Gastrocnemius medialis (tissue), 4 donors: ENCODE results near the gene GMIP. TPM values are rescaled to one million over a fixed set of nuclear protein-coding genes. Genes with fewer than 3 reads are reported as not detected.

Source experiments
- ATAC-seq, 2 donors: fragments of 150-250 bp; one replicate each; pipeline ENCODE4 v1.9.1; 2016
- DNase-seq, 2 donors: peaks; one replicate each; pipeline ENCODE4 v3.0.0-alpha.2; 2019
- H3K27ac ChIP-seq, 4 donors: fragments of 200-600 bp; sonication (generic); 1 replicate in 1 of 4; 2 replicates in 3 of 4; pipeline ENCODE4 v1.5.1; 2016 to 2018; ENCODE audit warnings: mild to moderate bottlenecking in 2 of 4, moderate library complexity in 1 of 4
- H3K27me3 ChIP-seq, 3 donors: fragments of 200-600 bp; sonication (generic) in 2 of 3; 1 replicate in 1 of 3; 2 replicates in 2 of 3; pipeline versions ENCODE4 v1.5.1 to v1.6.0; 2016 to 2019; ENCODE audit warnings: mild to moderate bottlenecking in 1 of 3, moderate library complexity in 1 of 3
- H3K36me3 ChIP-seq, 2 donors: fragments of 200-600 bp; sonication (generic) in 1 of 2; one replicate each; pipeline ENCODE4 v1.5.1; 2017 to 2018
- H3K4me1 ChIP-seq, 2 donors: fragments of 200-600 bp; sonication (generic) in 1 of 2; one replicate each; pipeline ENCODE4 v1.5.1; 2016 to 2017; ENCODE audit warnings: mild to moderate bottlenecking in 2 of 2
- H3K4me3 ChIP-seq, 4 donors: fragments of 200-600 bp; sonication (generic) in 3 of 4; 1 replicate in 1 of 4; 2 replicates in 3 of 4; pipeline ENCODE4 v1.5.1; 2016 to 2019; ENCODE audit warnings: mild to moderate bottlenecking in 2 of 4
- H3K9me3 ChIP-seq, 3 donors: fragments of 200-600 bp; sonication (generic) in 2 of 3; 1 replicate in 1 of 3; 2 replicates in 2 of 3; pipeline ENCODE4 v1.5.1; 2016 to 2019
- POLR2A ChIP-seq, 2 donors: fragments of 450-650 bp; IDR thresholded peaks; one replicate each; pipeline ENCODE4 v1.6.1; 2017; ENCODE audit warnings: antibody characterized with exemption in 2 of 2, mild to moderate bottlenecking in 2 of 2, moderate library complexity in 2 of 2
- in situ Hi-C, 4 donors: fragments of 200-750 bp; cut with MboI; loops; one replicate each; pipeline versions ENCODE4 v1.15.0 to v1.8.0; 2017; ENCODE audit warnings: low sequenced_read_pairs in 4 of 4
- intact Hi-C: fragments of 100-400 bp; cut with DNase I; formaldehyde crosslinking; loops from one replicate; pipeline ENCODE4 v1.15.1; 2023; ENCODE audit warnings: low total_unique reads
- total RNA-seq, 4 donors: library from RNA; depleted of rRNA; stranded (reverse); fragments of >200 nt; gene quantifications; one replicate each; pipeline versions ENCODE4 v1.1.0 to v1.2.3, GENCODE V29; 2016
- TF ChIP-seq, protein P1 (sequence below), 5 experiments: fragments of 450-650 bp in 3 of 5; fragments of 200-600 bp in 2 of 5; sonication (generic) in 2 of 5; IDR thresholded peaks in 4 of 5; conservative IDR thresholded peaks in 1 of 5; 1 replicate in 4 of 5; 2 replicates in 1 of 5; pipeline ENCODE4 v1.5.1; 2016 to 2019; ENCODE audit warnings: antibody characterized with exemption in 5 of 5, mild to moderate bottlenecking in 3 of 5, moderate library complexity in 3 of 5

Gene GMIP
- total RNA-seq, 4 donors from 2014 or later, result 1.2 to 2.6 (median 1.6) TPM; not detected in 1

DNA sequence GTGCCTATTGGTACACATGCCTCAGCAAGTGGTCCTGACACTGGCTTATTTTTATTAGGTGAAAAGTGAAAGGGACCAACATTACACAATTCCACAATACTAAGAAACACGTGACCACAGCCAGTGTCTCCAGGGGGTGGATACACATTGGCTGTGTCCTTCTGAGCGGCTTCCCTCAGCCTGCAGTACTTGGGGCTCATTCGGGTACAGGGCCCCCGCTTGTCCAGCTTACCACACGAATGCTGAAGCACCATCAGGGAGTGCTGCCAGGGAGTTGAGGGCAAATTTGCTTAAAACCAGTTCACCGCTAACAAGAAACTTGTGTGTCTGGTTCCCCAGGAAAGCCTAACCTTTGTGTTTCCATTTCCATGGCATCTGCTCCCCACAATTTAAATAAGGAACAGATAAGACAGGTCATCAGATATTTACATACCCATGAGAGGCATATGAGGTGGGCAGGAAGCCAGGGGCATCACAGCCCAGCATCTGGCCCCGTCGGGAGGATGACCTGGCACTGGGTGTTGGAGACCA is 48.2 kb downstream of the GMIP start:
- Histone ChIP-seq H3K4me1 (peaks cover 0 to 7% of the 10 kb centered on the region in 2 donors), H3K27ac (no peak overlapping the region), H3K9me3 (no peaks in the 10 kb centered on the region), H3K36me3 (no peaks in the 10 kb centered on the region), H3K4me3 (no peak overlapping the region), H3K27me3 (no peaks in the 10 kb centered on the region)
- TF ChIP-seq, protein P1, sequence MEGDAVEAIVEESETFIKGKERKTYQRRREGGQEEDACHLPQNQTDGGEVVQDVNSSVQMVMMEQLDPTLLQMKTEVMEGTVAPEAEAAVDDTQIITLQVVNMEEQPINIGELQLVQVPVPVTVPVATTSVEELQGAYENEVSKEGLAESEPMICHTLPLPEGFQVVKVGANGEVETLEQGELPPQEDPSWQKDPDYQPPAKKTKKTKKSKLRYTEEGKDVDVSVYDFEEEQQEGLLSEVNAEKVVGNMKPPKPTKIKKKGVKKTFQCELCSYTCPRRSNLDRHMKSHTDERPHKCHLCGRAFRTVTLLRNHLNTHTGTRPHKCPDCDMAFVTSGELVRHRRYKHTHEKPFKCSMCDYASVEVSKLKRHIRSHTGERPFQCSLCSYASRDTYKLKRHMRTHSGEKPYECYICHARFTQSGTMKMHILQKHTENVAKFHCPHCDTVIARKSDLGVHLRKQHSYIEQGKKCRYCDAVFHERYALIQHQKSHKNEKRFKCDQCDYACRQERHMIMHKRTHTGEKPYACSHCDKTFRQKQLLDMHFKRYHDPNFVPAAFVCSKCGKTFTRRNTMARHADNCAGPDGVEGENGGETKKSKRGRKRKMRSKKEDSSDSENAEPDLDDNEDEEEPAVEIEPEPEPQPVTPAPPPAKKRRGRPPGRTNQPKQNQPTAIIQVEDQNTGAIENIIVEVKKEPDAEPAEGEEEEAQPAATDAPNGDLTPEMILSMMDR (IDR thresholded peaks at IDR 0.05 in 4 of 5, conservative IDR thresholded peaks at IDR 0.05 in 1 of 5), result no peak
- no peak for TF ChIP-seq POLR2A (IDR thresholded peaks at IDR 0.05)
- in situ Hi-C loops, result no loop called here
- intact Hi-C loops, result no loop called here
- ATAC-seq, result peak; percentile 21 to 23
- no peak for DNase-seq

DNA sequence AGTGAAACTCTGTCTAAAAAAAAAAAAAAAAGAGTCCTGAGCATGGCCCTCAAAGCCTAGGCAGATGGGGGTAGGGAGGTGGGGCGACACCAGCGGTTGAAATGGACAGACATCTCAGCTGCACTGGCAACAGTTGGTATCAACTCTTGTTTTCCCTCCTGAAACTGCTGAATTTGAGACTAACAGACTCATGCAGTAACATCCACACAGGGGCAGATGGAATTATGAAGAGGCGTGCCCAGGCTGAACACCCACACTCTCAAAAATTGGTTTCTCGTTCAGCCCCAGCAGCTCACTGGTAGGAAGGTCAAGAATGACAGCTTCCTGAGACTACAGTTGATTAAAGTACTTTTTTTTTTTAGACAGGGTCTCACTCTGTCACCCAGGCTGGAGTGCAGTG is 49.1 kb downstream of the GMIP start:
- ATAC-seq (no peak), DNase-seq (no peak)
- H3K36me3 ChIP-seq, result no peaks in the 10 kb centered on the region
- intact Hi-C loops (no loop called here), in situ Hi-C loops (no loop called here)
- TF ChIP-seq, protein P1 (IDR thresholded peaks at IDR 0.05 in 4 of 5, conservative IDR thresholded peaks at IDR 0.05 in 1 of 5), result no peak
- TF ChIP-seq POLR2A (IDR thresholded peaks at IDR 0.05), result no peak
- no peak overlapping the region for H3K27ac ChIP-seq
- H3K4me3 ChIP-seq, result no peak overlapping the region
- peaks cover 0 to 7% of the 10 kb centered on the region in 2 donors for H3K4me1 ChIP-seq
- H3K27me3 ChIP-seq, result no peaks in the 10 kb centered on the region
- no peaks in the 10 kb centered on the region for H3K9me3 ChIP-seq

DNA sequence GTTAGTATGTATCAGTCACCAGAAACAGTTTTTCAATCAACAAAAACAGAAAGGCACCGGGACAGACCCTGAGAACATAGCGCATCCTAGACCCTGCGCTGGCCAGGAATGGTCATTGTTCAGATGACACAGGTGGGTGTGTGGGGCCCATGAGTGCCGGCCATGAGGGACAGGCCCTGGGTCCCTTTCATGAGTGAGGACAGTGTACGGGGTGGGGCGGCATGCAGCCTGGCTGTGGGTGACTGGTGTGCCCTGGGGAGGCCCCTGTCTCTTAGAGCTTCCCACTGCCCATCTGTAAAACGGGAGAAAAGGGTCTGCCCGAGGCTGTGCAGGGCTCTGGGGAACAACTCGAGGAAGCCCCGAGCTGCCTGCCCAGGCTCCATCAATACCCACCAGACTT is 50.8 kb downstream of the GMIP start:
- ATAC-seq, result no peak

DNA sequence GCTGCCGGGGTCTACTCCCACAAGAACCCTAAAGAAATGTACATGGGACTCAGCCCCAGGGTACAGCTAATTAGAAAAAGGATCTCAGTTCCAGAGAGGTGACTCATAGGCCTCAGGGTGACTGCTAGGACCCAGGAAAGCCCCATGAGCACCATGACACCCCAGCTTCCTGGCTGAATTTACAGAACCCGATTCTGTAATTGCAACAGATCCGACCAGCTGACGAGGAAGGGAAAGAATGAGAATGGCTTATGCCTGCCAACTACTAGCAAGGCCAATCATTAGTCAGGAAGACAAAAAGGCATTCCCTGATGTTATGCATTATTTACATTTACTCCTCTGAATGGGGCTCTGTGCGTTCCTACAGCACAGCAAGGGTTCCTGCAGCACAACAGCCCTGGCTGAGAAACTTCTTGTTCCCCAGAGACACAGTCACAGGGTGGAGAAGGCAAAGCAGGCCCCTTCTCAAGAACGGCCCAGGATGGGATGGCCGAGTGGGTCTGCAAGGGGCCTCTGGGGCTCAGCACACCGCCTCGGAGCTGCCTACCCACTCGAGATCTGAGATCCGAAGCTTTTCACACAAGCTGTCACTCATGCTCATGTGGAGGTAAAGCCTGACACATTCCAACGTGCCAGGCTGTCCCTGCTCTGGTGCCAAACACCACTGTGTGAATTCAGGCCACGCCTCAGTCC is 52.2 kb downstream of the GMIP start:
- no peak overlapping the region for H3K27ac ChIP-seq
- DNase-seq, result peak in 1 of 2 donors; percentile 21
- peaks cover 0 to 7% of the 10 kb centered on the region in 2 donors for H3K4me1 ChIP-seq
- in situ Hi-C loops, result no loop called here
- no peaks in the 10 kb centered on the region for H3K36me3 ChIP-seq
- no peak overlapping the region for H3K4me3 ChIP-seq
- ATAC-seq, result peak; percentile 45 to 53
- no peaks in the 10 kb centered on the region for H3K9me3 ChIP-seq
- H3K27me3 ChIP-seq, result no peaks in the 10 kb centered on the region
- intact Hi-C loops, result no loop called here
- no peak for TF ChIP-seq POLR2A (IDR thresholded peaks at IDR 0.05)
- TF ChIP-seq, protein P1 (IDR thresholded peaks at IDR 0.05 in 4 of 5, conservative IDR thresholded peaks at IDR 0.05 in 1 of 5), result no peak

More for the DNA sequence above, 50.8 kb downstream of the GMIP start:
- intact Hi-C loops (no loop called here), in situ Hi-C loops (no loop called here)
- H3K27ac ChIP-seq, result no peak overlapping the region
- no peaks in the 10 kb centered on the region for H3K27me3 ChIP-seq
- H3K4me1 ChIP-seq, result peaks cover 0 to 7% of the 10 kb centered on the region in 2 donors
- H3K36me3 ChIP-seq, result no peaks in the 10 kb centered on the region
- TF ChIP-seq POLR2A (IDR thresholded peaks at IDR 0.05), result no peak
- TF ChIP-seq, protein P1 (IDR thresholded peaks at IDR 0.05 in 4 of 5, conservative IDR thresholded peaks at IDR 0.05 in 1 of 5), result no peak
- DNase-seq, result no peak
- H3K9me3 ChIP-seq, result no peaks in the 10 kb centered on the region
- H3K4me3 ChIP-seq, result no peak overlapping the region
